ENCODE results near the gene ORM2.

GRCh38 chr9:114287763-114288192 lies 41.9 kb upstream of the ORM2 start:
- TF ChIP-seq SMC3 (IDR thresholded peaks at IDR 0.05; ENCODE audit: low read depth, low read length) (no peak), CTCF (conservative IDR thresholded peaks at IDR 0.05; ENCODE audit: low read depth, low read length) (no peak), RAD21 (IDR thresholded peaks at IDR 0.05; ENCODE audit: low read length) (no peak), CHD1 (IDR thresholded peaks at IDR 0.05; ENCODE audit: low read depth, low read length) (no peak), RFX5 (IDR thresholded peaks at IDR 0.05; ENCODE audit: low read depth, low read length) (no peak), CEBPB (IDR thresholded peaks at IDR 0.05; ENCODE audit: low read depth, low read length) (no peak), POLR2A (IDR thresholded peaks at IDR 0.05; ENCODE audit: low read depth, low read length) (no peak)

Measured in IMR-90 (cell line).